Posterior cingulate gyrus (tissue), 11 donors: Measurements from ENCODE around the gene CHD2.

Experiments
- DNase-seq, 10 donors: peaks; one replicate each; pipeline versions ENCODE4 v3.0.0 to v3.0.0-alpha.2; 2020 to 2021; ENCODE audit warnings: mixed read lengths in 3 of 10
- intact Hi-C: fragments of 100-400 bp; cut with DNase I; formaldehyde crosslinking; loops from one replicate; pipeline ENCODE4 v1.15.1; 2023

The CHD2 gene

GRCh38 chr15:92951800-92952457 is 51.8 kb downstream of the CHD2 start:
- no peak for DNase-seq
- intact Hi-C loops: no loop called here

GRCh38 chr15:92952458-92952850 is 52.3 kb downstream of the CHD2 start:
- no peak for DNase-seq
- intact Hi-C loops: no loop called here

GRCh38 chr15:92953566-92953965 is 53.4 kb downstream of the CHD2 start:
- intact Hi-C loops: no loop called here
- DNase-seq: no peak

- intact Hi-C loops: no loop called here
- DNase-seq: no peak
These were observed 53.9 kb downstream of the CHD2 start for GRCh38 chr15:92954002-92954401.

- DNase-seq: no peak
- intact Hi-C loops: no loop called here
These were observed 54.5 kb downstream of the CHD2 start for GRCh38 chr15:92954578-92954977.

GRCh38 chr15:92955706-92956105 is 55.6 kb downstream of the CHD2 start:
- DNase-seq: no peak
- intact Hi-C loops: no loop called here

- DNase-seq: no peak
- intact Hi-C loops: no loop called here
These were observed 58.0 kb downstream of the CHD2 start for GRCh38 chr15:92958105-92958504.

- no peak for DNase-seq
- intact Hi-C loops: no loop called here
These were observed 59.1 kb downstream of the CHD2 start for GRCh38 chr15:92959219-92959618.

- intact Hi-C loops: no loop called here
- no peak for DNase-seq
These were observed 61.0 kb downstream of the CHD2 start for GRCh38 chr15:92960996-92961681.

- DNase-seq: no peak
- intact Hi-C loops: no loop called here
These were observed 62.8 kb downstream of the CHD2 start for GRCh38 chr15:92962914-92963313.

GRCh38 chr15:92963794-92964193 is 63.7 kb downstream of the CHD2 start:
- intact Hi-C loops: no loop called here
- no peak for DNase-seq

GRCh38 chr15:92968926-92969651 is 69.0 kb downstream of the CHD2 start:
- intact Hi-C loops: no loop called here
- DNase-seq: no peak

- DNase-seq: no peak
- intact Hi-C loops: no loop called here
These were observed 70.5 kb downstream of the CHD2 start for GRCh38 chr15:92970656-92971055.

GRCh38 chr15:92971081-92971480 is 71.0 kb downstream of the CHD2 start:
- no peak for DNase-seq
- intact Hi-C loops: no loop called here

- DNase-seq: no peak
- intact Hi-C loops: no loop called here
These were observed 71.6 kb downstream of the CHD2 start for GRCh38 chr15:92971713-92972112.

GRCh38 chr15:92974183-92974915 is 74.2 kb downstream of the CHD2 start:
- no peak for DNase-seq
- intact Hi-C loops: no loop called here

- intact Hi-C loops: no loop called here
- no peak for DNase-seq
These were observed 79.0 kb downstream of the CHD2 start for GRCh38 chr15:92979011-92979701.

- intact Hi-C loops: no loop called here
- no peak for DNase-seq
These were observed 81.2 kb downstream of the CHD2 start for GRCh38 chr15:92981333-92981732.

GRCh38 chr15:92984161-92984560 is 84.0 kb downstream of the CHD2 start:
- intact Hi-C loops: no loop called here
- no peak for DNase-seq

- DNase-seq: no peak
These were observed 89.3 kb downstream of the CHD2 start for GRCh38 chr15:92989470-92989869.

GRCh38 chr15:92990031-92990430 is 89.9 kb downstream of the CHD2 start:
- intact Hi-C loops: no loop called here
- DNase-seq: no peak

More at GRCh38 chr15:92989470-92989869, 89.3 kb downstream of the CHD2 start:
- intact Hi-C loops: no loop called here
